H1 (cell line): ENCODE data around the gene HDGFL3. TPM values are rescaled to one million over a fixed set of nuclear protein-coding genes. Genes with fewer than 3 reads are reported as not detected.

Experiments used
- BCL11A ChIP-seq, 2 experiments: IDR thresholded peaks; one replicate each; pipeline ENCODE4 v1.6.1; 2011; ENCODE audit warnings: low read depth in 2 of 2, low read length in 2 of 2, mild to moderate bottlenecking in 2 of 2
- CHD7 ChIP-seq: fragments of 300-600 bp; sonication (generic); IDR thresholded peaks from 2 replicates; pipeline ENCODE4 v1.7.1; 2012; ENCODE audit warnings: low read length, moderate library complexity, mild to moderate bottlenecking, inconsistent platforms; ENCODE audit not compliant: insufficient replicate concordance
- SIRT6 ChIP-seq: IDR thresholded peaks from one replicate; pipeline ENCODE4 v1.7.1; 2012; ENCODE audit warnings: low read length, inconsistent platforms
- TCF12 ChIP-seq: IDR thresholded peaks from 2 replicates; pipeline ENCODE4 v1.6.1; 2011; ENCODE audit warnings: low read depth, mild to moderate bottlenecking, low read length
- ZNF274 ChIP-seq: IDR thresholded peaks from 2 replicates; pipeline ENCODE4 v1.7.0; 2012; ENCODE audit warnings: low read length, borderline replicate concordance; ENCODE audit errors: extremely low read depth
- polyA plus RNA-seq, 7 experiments: library from polyadenylated mRNA; depleted of rRNA in 3 of 7; stranded (reverse) in 5 of 7; unstranded in 2 of 7; fragments of >200 nt in 5 of 7; fragments of 200-250 nt in 2 of 7; gene quantifications; 1 replicate in 5 of 7; 2 replicates in 1 of 7; 4 replicates in 1 of 7; pipeline versions ENCODE4 v1.2.1 to v1.2.3, GENCODE V29; 2011 to 2013; ENCODE audit warnings: missing spikeins in 2 of 7, mixed read lengths in 2 of 7
- total RNA-seq: library from RNA; stranded (reverse); fragmentation: NEBNext Ultra II Directional; extraction: Animal tissue kit (Norgen Biotek cat#: 25700); gene quantifications from 2 replicates; pipeline ENCODE4 v1.2.1, GENCODE V29; 2021

The HDGFL3 gene
- total and polyA plus RNA-seq, 2 of the 8 experiments (the other 6 are each of a cell fraction or from before 2014, with no cell fraction given) = 14.1 to 149 TPM

GRCh38 chr15:83164771-83165404 lies 42.7 kb downstream of the HDGFL3 start (continued):
- TF ChIP-seq ZNF274 = no peak
- TF ChIP-seq CHD7 = no peak
- TF ChIP-seq BCL11A (IDR thresholded peaks at IDR 0.05; ENCODE audit: low read depth in 2 of 2, low read length in 2 of 2) = no peak
- no peak for TF ChIP-seq SIRT6
- TF ChIP-seq TCF12 = no peak
